NB4 (cell line): ENCODE results near the gene TUBA1A.

Experiments used
- DNase-seq: peaks from one replicate; pipeline ENCODE4 v3.0.0; 2010; ENCODE audit warnings: low read depth
- H3K4me3 ChIP-seq: one replicate; pipeline ENCODE4 v1.5.1; 2011; ENCODE audit warnings: mild to moderate bottlenecking, low read depth, low read length, moderate library complexity
- MAX ChIP-seq: IDR thresholded peaks from 2 replicates; pipeline ENCODE4 v1.6.1; 2011; ENCODE audit warnings: low read depth, low read length
- MYC ChIP-seq: IDR thresholded peaks from 2 replicates; pipeline ENCODE4 v1.6.1; 2011; ENCODE audit warnings: low read depth, low read length
- POLR2A ChIP-seq: IDR thresholded peaks from 2 replicates; pipeline ENCODE4 v1.6.1; 2011; ENCODE audit warnings: mild to moderate bottlenecking; ENCODE audit not compliant: insufficient read length; ENCODE audit errors: extremely low read depth
- TF ChIP-seq, protein P1 (sequence below): IDR thresholded peaks from one replicate; pipeline ENCODE4 v1.5.1; 2012; ENCODE audit warnings: low read depth, low read length

Gene TUBA1A

DNA sequence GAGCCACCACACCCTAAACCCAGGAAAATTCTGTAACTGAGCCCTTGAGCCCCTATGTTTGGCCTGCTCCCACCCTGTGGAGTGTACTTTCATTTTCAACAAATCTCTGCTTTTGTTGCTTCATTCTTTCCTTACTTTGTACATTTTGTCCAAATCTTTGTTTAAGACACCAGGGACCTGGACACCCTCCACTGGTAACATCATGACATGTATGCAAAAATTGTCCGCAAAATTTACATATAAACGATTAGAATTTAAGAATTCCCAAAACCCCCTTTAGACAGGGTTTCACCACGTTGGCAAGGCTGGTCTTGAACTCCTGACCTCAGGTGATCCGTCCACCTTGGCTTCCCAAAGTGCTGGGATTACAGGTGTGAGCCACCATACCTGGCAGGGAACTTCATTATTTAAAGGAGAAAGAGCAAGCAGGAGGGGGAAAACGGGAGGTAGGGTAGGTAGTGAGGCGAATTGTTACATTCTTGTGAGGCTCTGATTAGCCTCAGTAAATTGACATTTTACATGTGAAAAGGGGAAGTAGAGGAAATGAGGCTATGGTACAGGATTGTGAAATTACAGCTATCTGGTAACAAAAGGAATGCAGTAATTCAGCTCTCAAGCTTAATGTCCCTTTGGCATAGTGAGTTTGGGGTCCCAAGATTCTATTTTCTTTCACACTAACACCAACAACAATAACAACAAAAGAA is 27.6 kb downstream of the TUBA1A start:
- TF ChIP-seq MAX (no peak), POLR2A (no peak), MYC (no peak)
- TF ChIP-seq, protein P1, sequence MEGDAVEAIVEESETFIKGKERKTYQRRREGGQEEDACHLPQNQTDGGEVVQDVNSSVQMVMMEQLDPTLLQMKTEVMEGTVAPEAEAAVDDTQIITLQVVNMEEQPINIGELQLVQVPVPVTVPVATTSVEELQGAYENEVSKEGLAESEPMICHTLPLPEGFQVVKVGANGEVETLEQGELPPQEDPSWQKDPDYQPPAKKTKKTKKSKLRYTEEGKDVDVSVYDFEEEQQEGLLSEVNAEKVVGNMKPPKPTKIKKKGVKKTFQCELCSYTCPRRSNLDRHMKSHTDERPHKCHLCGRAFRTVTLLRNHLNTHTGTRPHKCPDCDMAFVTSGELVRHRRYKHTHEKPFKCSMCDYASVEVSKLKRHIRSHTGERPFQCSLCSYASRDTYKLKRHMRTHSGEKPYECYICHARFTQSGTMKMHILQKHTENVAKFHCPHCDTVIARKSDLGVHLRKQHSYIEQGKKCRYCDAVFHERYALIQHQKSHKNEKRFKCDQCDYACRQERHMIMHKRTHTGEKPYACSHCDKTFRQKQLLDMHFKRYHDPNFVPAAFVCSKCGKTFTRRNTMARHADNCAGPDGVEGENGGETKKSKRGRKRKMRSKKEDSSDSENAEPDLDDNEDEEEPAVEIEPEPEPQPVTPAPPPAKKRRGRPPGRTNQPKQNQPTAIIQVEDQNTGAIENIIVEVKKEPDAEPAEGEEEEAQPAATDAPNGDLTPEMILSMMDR = no peak
- peak; percentile 83 for DNase-seq
- H3K4me3 ChIP-seq = no peak overlapping the region

GRCh38 chr12:49160399-49160798 is 28.5 kb downstream of the TUBA1A start:
- TF ChIP-seq MAX = no peak
- no peak for TF ChIP-seq MYC
- no peak for TF ChIP-seq POLR2A
- TF ChIP-seq, protein P1 = no peak
- H3K4me3 ChIP-seq = no peak overlapping the region
- peak; percentile 20 for DNase-seq

DNA sequence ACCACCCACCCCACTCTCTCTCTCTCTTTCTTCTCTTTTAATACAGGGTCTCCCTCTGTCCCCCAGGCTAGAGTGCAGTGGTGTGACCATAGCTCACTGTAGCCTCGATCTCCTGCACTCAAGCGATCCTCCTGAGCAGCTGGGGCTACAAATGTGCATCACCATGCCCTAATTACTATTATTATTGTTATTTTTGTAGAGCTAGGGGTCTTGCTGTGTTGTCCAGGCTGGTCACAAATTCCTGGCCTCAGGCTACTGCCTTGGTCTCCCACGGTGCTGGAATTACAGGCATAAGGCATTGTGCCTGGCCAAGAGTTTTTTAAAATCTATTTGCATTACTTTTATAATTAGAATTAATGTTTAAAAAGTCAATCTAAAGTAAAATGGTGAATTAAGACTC is 34.7 kb downstream of the TUBA1A start:
- TF ChIP-seq POLR2A = no peak
- no peak for TF ChIP-seq MYC
- TF ChIP-seq, protein P1 = no peak
- TF ChIP-seq MAX = no peak
- no peak for DNase-seq
- no peak overlapping the region for H3K4me3 ChIP-seq

DNA sequence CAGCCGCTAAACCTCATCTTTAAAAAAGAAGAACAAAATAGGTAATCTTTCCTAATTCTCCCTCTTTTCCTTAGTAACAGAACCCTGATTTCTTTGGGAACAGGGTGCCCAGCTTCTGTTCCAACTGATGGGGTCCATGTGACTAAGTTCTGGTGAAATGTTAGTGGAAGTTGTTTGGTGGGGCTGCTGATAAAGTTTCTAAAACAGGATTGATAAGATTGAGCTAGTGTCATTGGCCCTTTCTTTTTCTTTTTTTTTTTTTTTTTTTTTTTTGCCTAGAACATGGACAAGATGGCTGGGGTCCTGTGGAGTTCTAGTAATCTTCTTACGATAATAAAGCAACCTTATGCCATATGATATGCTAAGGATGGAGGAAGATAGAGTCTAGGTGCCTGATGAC is 41.5 kb downstream of the TUBA1A start:
- no peak overlapping the region for H3K4me3 ChIP-seq
- no peak for TF ChIP-seq MAX
- TF ChIP-seq MYC = no peak
- TF ChIP-seq, protein P1 = no peak
- no peak for TF ChIP-seq POLR2A
- no peak for DNase-seq

- TF ChIP-seq MAX = no peak
- TF ChIP-seq POLR2A = no peak
- TF ChIP-seq, protein P1 = no peak
- TF ChIP-seq MYC = no peak
- H3K4me3 ChIP-seq = no peak overlapping the region
- DNase-seq = no peak
Observed at GRCh38 chr12:49146406-49146805, 42.5 kb downstream of the TUBA1A start.
